ENCODE results near the gene MRPL43. TPM values are rescaled to one million over a fixed set of nuclear protein-coding genes. Genes with fewer than 3 reads are reported as not detected.

Gene MRPL43
- total and polyA plus RNA-seq, 10 of the 15 experiments (the other 5 are each of a cell fraction or from before 2014, with no cell fraction given): 16.6 to 108 (median 65.1) TPM

DNA sequence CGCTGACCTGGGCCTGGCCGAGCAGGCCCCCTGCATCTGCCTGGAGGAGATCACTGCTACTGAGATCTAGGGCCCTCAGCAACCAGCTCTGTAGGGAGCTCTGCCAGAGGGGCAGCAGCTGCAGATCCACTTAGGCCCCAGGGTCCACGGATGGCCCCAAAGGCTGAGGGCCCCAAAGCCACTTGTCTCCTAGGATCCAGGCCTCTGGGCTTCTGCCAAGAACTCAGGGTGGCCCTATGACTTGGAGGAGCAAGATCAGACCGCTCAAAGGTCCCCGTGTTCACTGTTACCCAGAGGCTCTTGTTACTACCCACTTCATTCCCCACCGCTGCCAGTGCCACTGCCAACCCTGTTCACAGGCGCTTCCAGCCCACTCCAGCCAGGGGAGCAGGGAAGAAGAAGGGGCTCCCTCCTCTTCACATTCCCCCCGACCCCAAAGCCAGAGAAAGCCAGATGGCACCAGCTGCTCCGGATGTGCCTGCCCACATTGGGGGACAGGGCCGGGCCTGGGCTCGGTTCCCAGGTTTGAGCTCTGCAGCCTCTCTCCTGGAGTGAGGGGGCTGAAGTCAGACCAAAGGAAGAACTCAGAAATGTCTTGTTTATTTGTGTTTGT is 19.9 kb upstream of the MRPL43 start:
- in situ Hi-C loops (cut with MboI) (no loop called here), intact Hi-C loops (cut with micrococcal nuclease; ENCODE audit: unreplicated experiment) (no loop called here)
- DNase-seq (ENCODE audit: low read depth, low spot score) (no peak), ATAC-seq (no peak), FAIRE-seq (no peak)
- ChIA-PET CTCF (interaction anchor here (1.0 to 3.0 kb wide), 3 partner anchors 9 to 11 kb away, joined by 8 to 13 read pairs (median 9); no protein-coding TSS in a partner anchor), POLR2A (interaction anchor here (1.3 kb wide), 1 partner anchor 45 kb away, joined by 7 read pairs; no protein-coding TSS in a partner anchor), SMC1A (ENCODE audit: uncharacterized antibody, unreplicated experiment) (no interaction called here), RAD21 (ENCODE audit: unreplicated experiment) (no interaction called here)
- Histone ChIP-seq H3K79me2 (ENCODE audit: control insufficient read depth, insufficient read depth, low read length) (no peaks in the 10 kb centered on the region), H3K4me1 (ENCODE audit: control insufficient read depth, insufficient read depth, low read length) (no peaks in the 10 kb centered on the region; the same call in 1 of the 2 replicates), H4K20me1 (ENCODE audit: control insufficient read depth, insufficient read depth) (no peaks in the 10 kb centered on the region), H3K27ac (ENCODE audit: control insufficient read depth, insufficient read depth) (no peak overlapping the region), H3K9ac (ENCODE audit: control insufficient read depth, insufficient read depth, low read length) (no peak overlapping the region), H3K27me3 (replicated peaks in 1 of 2; ENCODE audit: control insufficient read depth in 2 of 2, insufficient read depth in 2 of 2, low read length in 1 of 2) (no peaks in the 10 kb centered on the region), H3K4me3 (no peak overlapping the region), H3K9me3 (replicated peaks; ENCODE audit: control insufficient read depth, insufficient read depth, low read length) (no peaks in the 10 kb centered on the region), H3K4me2 (ENCODE audit: control insufficient read depth, insufficient read depth) (no peak overlapping the region), H3K36me3 (ENCODE audit: control insufficient read depth in 2 of 2, insufficient read depth in 2 of 2, low read length in 1 of 2) (peaks cover 0 to 2% of the 10 kb centered on the region in 2 experiments; a peak in 2 of 4 replicates), H2AFZ (ENCODE audit: control insufficient read depth, low read depth, low read length) (no peak overlapping the region)
- WGBS (ENCODE audit: insufficient coverage, insufficient replicate concordance, low lambda C conversion rate, missing lambda C conversion rate): 66% methylated on average over 11 of the region's 11 CpGs
- no TSS peak for BruUV-seq (replicated peaks)
- TF ChIP-seq MEF2A (IDR thresholded peaks at IDR 0.05; ENCODE audit: insufficient read depth, low read depth, low read length) (no peak), POLR2AphosphoS2 (IDR thresholded peaks at IDR 0.05; ENCODE audit: low read depth, low read length) (no peak), KDM1A (IDR thresholded peaks at IDR 0.05; ENCODE audit: borderline replicate concordance) (no peak), HDAC2 (IDR thresholded peaks at IDR 0.05) (no peak), IKZF1 (conservative IDR thresholded peaks at IDR 0.05) (no peak), CHD1 (IDR thresholded peaks at IDR 0.05; ENCODE audit: low read depth, low read length) (no peak), HDGF (IDR thresholded peaks at IDR 0.05) (no peak), FOXK2 (IDR thresholded peaks at IDR 0.05) (no peak), RB1 (IDR thresholded peaks at IDR 0.05; ENCODE audit: borderline replicate concordance) (no peak), LARP7 (IDR thresholded peaks at IDR 0.05) (no peak), SIN3A (IDR thresholded peaks at IDR 0.05; ENCODE audit: low read depth, low read length) (no peak)
- TF ChIP-seq, protein P1, sequence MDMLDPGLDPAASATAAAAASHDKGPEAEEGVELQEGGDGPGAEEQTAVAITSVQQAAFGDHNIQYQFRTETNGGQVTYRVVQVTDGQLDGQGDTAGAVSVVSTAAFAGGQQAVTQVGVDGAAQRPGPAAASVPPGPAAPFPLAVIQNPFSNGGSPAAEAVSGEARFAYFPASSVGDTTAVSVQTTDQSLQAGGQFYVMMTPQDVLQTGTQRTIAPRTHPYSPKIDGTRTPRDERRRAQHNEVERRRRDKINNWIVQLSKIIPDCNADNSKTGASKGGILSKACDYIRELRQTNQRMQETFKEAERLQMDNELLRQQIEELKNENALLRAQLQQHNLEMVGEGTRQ (IDR thresholded peaks at IDR 0.05; ENCODE audit: borderline replicate concordance, low read depth, low read length): no peak

Measured in GM12878 (cell line).